ENCODE measurements around the gene F13A1.

F13A1 gene

GRCh38 chr6:6217855-6218758 lies 102.4 kb downstream of the F13A1 start:
- H2BK120ac ChIP-seq (ENCODE audit: insufficient read depth, low read length, poor library complexity), result no peak overlapping the region
- no peak overlapping the region for H3K23ac ChIP-seq (ENCODE audit: low read length)
- no peaks in the 10 kb centered on the region for H3K4me1 ChIP-seq (ENCODE audit: control insufficient read depth in 1 of 2, insufficient read depth in 2 of 2, low read length in 2 of 2)
- H3K4me2 ChIP-seq (ENCODE audit: low read length), result no peak overlapping the region
- no peak overlapping the region for H4K8ac ChIP-seq (ENCODE audit: low read depth, low read length)
- no peak for DNase-seq
- H3K9ac ChIP-seq (ENCODE audit: low read length), result no peak overlapping the region
- no peaks in the 10 kb centered on the region for H3K27me3 ChIP-seq (ENCODE audit: insufficient read depth, low read length)
- no peak overlapping the region for H3K27ac ChIP-seq (ENCODE audit: low read depth, low read length)
- H4K91ac ChIP-seq (ENCODE audit: low read depth, low read length), result no peak overlapping the region
- H3K79me1 ChIP-seq (ENCODE audit: low read length), result no peaks in the 10 kb centered on the region
- H2AK5ac ChIP-seq (ENCODE audit: low read length), result no peak overlapping the region
- no CpG with 5 or more reads among the region's 11 CpGs for WGBS (ENCODE audit: extremely low coverage, insufficient coverage, insufficient read length)
- no peaks in the 10 kb centered on the region for H3K9me3 ChIP-seq (ENCODE audit: insufficient read depth, low read depth, low read length)
- H3K4me3 ChIP-seq (ENCODE audit: low read depth, low read length), result no peak overlapping the region
- no peak overlapping the region for H3K4ac ChIP-seq (ENCODE audit: low read depth, low read length)
- no peak overlapping the region for H3K14ac ChIP-seq (ENCODE audit: low read length)
- no peak overlapping the region for H2BK12ac ChIP-seq (ENCODE audit: low read length)
- no peak overlapping the region for H3K18ac ChIP-seq (ENCODE audit: low read length)
- no peaks in the 10 kb centered on the region for H3K79me2 ChIP-seq (ENCODE audit: control insufficient read depth, insufficient read depth, low read length, poor library complexity)
- no peak overlapping the region for H4K12ac ChIP-seq (ENCODE audit: low read depth, low read length)
- no peaks in the 10 kb centered on the region for H3K36me3 ChIP-seq (ENCODE audit: control insufficient read depth in 1 of 2, insufficient read depth in 2 of 2, low read length in 2 of 2)
- no peak overlapping the region for H2BK5ac ChIP-seq (ENCODE audit: low read depth, low read length, poor library complexity)
- no peak overlapping the region for H2AFZ ChIP-seq (ENCODE audit: insufficient read depth, low read length, poor library complexity)

- no peaks in the 10 kb centered on the region for H3K79me2 ChIP-seq (ENCODE audit: control insufficient read depth, insufficient read depth, low read length, poor library complexity)
- H3K23ac ChIP-seq (ENCODE audit: low read length), result no peak overlapping the region
- no peak overlapping the region for H4K91ac ChIP-seq (ENCODE audit: low read depth, low read length)
- no peak overlapping the region for H2BK12ac ChIP-seq (ENCODE audit: low read length)
- no peak overlapping the region for H3K4ac ChIP-seq (ENCODE audit: low read depth, low read length)
- H3K79me1 ChIP-seq (ENCODE audit: low read length), result no peaks in the 10 kb centered on the region
- no peaks in the 10 kb centered on the region for H3K9me3 ChIP-seq (ENCODE audit: insufficient read depth, low read depth, low read length)
- no peak overlapping the region for H3K27ac ChIP-seq (ENCODE audit: low read depth, low read length)
- H2AK5ac ChIP-seq (ENCODE audit: low read length), result no peak overlapping the region
- no peak overlapping the region for H2BK120ac ChIP-seq (ENCODE audit: insufficient read depth, low read length, poor library complexity)
- no peak overlapping the region for H2BK5ac ChIP-seq (ENCODE audit: low read depth, low read length, poor library complexity)
- H3K4me3 ChIP-seq (ENCODE audit: low read depth, low read length), result no peak overlapping the region
- no peaks in the 10 kb centered on the region for H3K27me3 ChIP-seq (ENCODE audit: insufficient read depth, low read length)
- DNase-seq, result no peak
- H3K9ac ChIP-seq (ENCODE audit: low read length), result no peak overlapping the region
- no peak overlapping the region for H3K4me2 ChIP-seq (ENCODE audit: low read length)
- no peak overlapping the region for H2AFZ ChIP-seq (ENCODE audit: insufficient read depth, low read length, poor library complexity)
- H3K4me1 ChIP-seq (ENCODE audit: control insufficient read depth in 1 of 2, insufficient read depth in 2 of 2, low read length in 2 of 2), result no peaks in the 10 kb centered on the region
- H4K12ac ChIP-seq (ENCODE audit: low read depth, low read length), result no peak overlapping the region
- H4K8ac ChIP-seq (ENCODE audit: low read depth, low read length), result no peak overlapping the region
- WGBS (ENCODE audit: extremely low coverage, insufficient coverage, insufficient read length), result no CpG with 5 or more reads among the region's 2 CpGs
- H3K14ac ChIP-seq (ENCODE audit: low read length), result no peak overlapping the region
- H3K36me3 ChIP-seq (ENCODE audit: control insufficient read depth in 1 of 2, insufficient read depth in 2 of 2, low read length in 2 of 2), result no peaks in the 10 kb centered on the region
- H3K18ac ChIP-seq (ENCODE audit: low read length), result no peak overlapping the region
Observed at GRCh38 chr6:6210994-6211393, 109.5 kb downstream of the F13A1 start.

GRCh38 chr6:6202886-6203285 lies 117.6 kb downstream of the F13A1 start:
- Histone ChIP-seq H4K12ac (ENCODE audit: low read depth, low read length) (no peak overlapping the region), H3K4me3 (ENCODE audit: low read depth, low read length) (no peak overlapping the region), H3K36me3 (ENCODE audit: control insufficient read depth in 1 of 2, insufficient read depth in 2 of 2, low read length in 2 of 2) (no peaks in the 10 kb centered on the region), H3K4me2 (ENCODE audit: low read length) (no peak overlapping the region), H2BK5ac (ENCODE audit: low read depth, low read length, poor library complexity) (no peak overlapping the region), H4K91ac (ENCODE audit: low read depth, low read length) (no peak overlapping the region), H3K27me3 (ENCODE audit: insufficient read depth, low read length) (no peaks in the 10 kb centered on the region), H2AK5ac (ENCODE audit: low read length) (no peak overlapping the region), H3K79me1 (ENCODE audit: low read length) (no peaks in the 10 kb centered on the region), H3K27ac (ENCODE audit: low read depth, low read length) (no peak overlapping the region), H3K9ac (ENCODE audit: low read length) (no peak overlapping the region), H2AFZ (ENCODE audit: insufficient read depth, low read length, poor library complexity) (no peak overlapping the region), H3K79me2 (ENCODE audit: control insufficient read depth, insufficient read depth, low read length, poor library complexity) (no peaks in the 10 kb centered on the region), H3K4ac (ENCODE audit: low read depth, low read length) (no peak overlapping the region), H3K4me1 (ENCODE audit: control insufficient read depth in 1 of 2, insufficient read depth in 2 of 2, low read length in 2 of 2) (no peaks in the 10 kb centered on the region), H3K23ac (ENCODE audit: low read length) (no peak overlapping the region), H2BK12ac (ENCODE audit: low read length) (no peak overlapping the region), H3K14ac (ENCODE audit: low read length) (no peak overlapping the region), H3K18ac (ENCODE audit: low read length) (no peak overlapping the region), H3K9me3 (ENCODE audit: insufficient read depth, low read depth, low read length) (peaks cover 5% of the 10 kb centered on the region), H4K8ac (ENCODE audit: low read depth, low read length) (no peak overlapping the region), H2BK120ac (ENCODE audit: insufficient read depth, low read length, poor library complexity) (no peak overlapping the region)
- WGBS (ENCODE audit: extremely low coverage, insufficient coverage, insufficient read length), result no CpG with 5 or more reads among the region's 2 CpGs
- no peak for DNase-seq

- no peak overlapping the region for H3K23ac ChIP-seq (ENCODE audit: low read length)
- H3K27ac ChIP-seq (ENCODE audit: low read depth, low read length), result no peak overlapping the region
- H3K14ac ChIP-seq (ENCODE audit: low read length), result no peak overlapping the region
- H3K4me3 ChIP-seq (ENCODE audit: low read depth, low read length), result no peak overlapping the region
- DNase-seq, result no peak
- H3K79me2 ChIP-seq (ENCODE audit: control insufficient read depth, insufficient read depth, low read length, poor library complexity), result no peaks in the 10 kb centered on the region
- peaks cover 5% of the 10 kb centered on the region for H3K9me3 ChIP-seq (ENCODE audit: insufficient read depth, low read depth, low read length)
- no peak overlapping the region for H3K4ac ChIP-seq (ENCODE audit: low read depth, low read length)
- H3K4me2 ChIP-seq (ENCODE audit: low read length), result no peak overlapping the region
- H4K12ac ChIP-seq (ENCODE audit: low read depth, low read length), result no peak overlapping the region
- H2BK12ac ChIP-seq (ENCODE audit: low read length), result no peak overlapping the region
- no peak overlapping the region for H3K18ac ChIP-seq (ENCODE audit: low read length)
- no peak overlapping the region for H2AK5ac ChIP-seq (ENCODE audit: low read length)
- no peaks in the 10 kb centered on the region for H3K4me1 ChIP-seq (ENCODE audit: control insufficient read depth in 1 of 2, insufficient read depth in 2 of 2, low read length in 2 of 2)
- H3K36me3 ChIP-seq (ENCODE audit: control insufficient read depth in 1 of 2, insufficient read depth in 2 of 2, low read length in 2 of 2), result no peaks in the 10 kb centered on the region
- H2AFZ ChIP-seq (ENCODE audit: insufficient read depth, low read length, poor library complexity), result no peak overlapping the region
- H2BK5ac ChIP-seq (ENCODE audit: low read depth, low read length, poor library complexity), result no peak overlapping the region
- H3K9ac ChIP-seq (ENCODE audit: low read length), result no peak overlapping the region
- H4K91ac ChIP-seq (ENCODE audit: low read depth, low read length), result no peak overlapping the region
- H4K8ac ChIP-seq (ENCODE audit: low read depth, low read length), result no peak overlapping the region
- no CpG with 5 or more reads among the region's 4 CpGs for WGBS (ENCODE audit: extremely low coverage, insufficient coverage, insufficient read length)
- no peak overlapping the region for H2BK120ac ChIP-seq (ENCODE audit: insufficient read depth, low read length, poor library complexity)
- H3K79me1 ChIP-seq (ENCODE audit: low read length), result no peaks in the 10 kb centered on the region
- H3K27me3 ChIP-seq (ENCODE audit: insufficient read depth, low read length), result no peaks in the 10 kb centered on the region
Observed at GRCh38 chr6:6201200-6201599, 119.3 kb downstream of the F13A1 start.

All from trophoblast cell (in vitro differentiated cells and primary cell).